ENCODE data around the gene SOWAHA. TPM values are rescaled to one million over a fixed set of nuclear protein-coding genes. Genes with fewer than 3 reads are reported as not detected.

The SOWAHA gene
- total RNA-seq, 1 experiment from 2014 or later, result 0.39 TPM

- TF ChIP-seq CTCF (IDR thresholded peaks at IDR 0.05 in 2 of 3, conservative IDR thresholded peaks at IDR 0.05 in 1 of 3; ENCODE audit: borderline replicate concordance in 1 of 3, insufficient read depth in 1 of 3, low read depth in 2 of 3, low read length in 2 of 3) (peak; percentile 54 to 91 (median 72)), SP1 (IDR thresholded peaks at IDR 0.05; ENCODE audit: low read depth) (no peak), POLR2A (IDR thresholded peaks at IDR 0.05; ENCODE audit: borderline replicate concordance, extremely low read depth, insufficient read depth, insufficient read length) (no peak), CEBPB (IDR thresholded peaks at IDR 0.05; ENCODE audit: low read depth) (no peak), TCF7L2 (IDR thresholded peaks at IDR 0.05; ENCODE audit: borderline replicate concordance, extremely low read depth, insufficient read depth, insufficient read length) (no peak), EGR1 (IDR thresholded peaks at IDR 0.05; ENCODE audit: low read depth) (no peak), EZH2 (IDR thresholded peaks at IDR 0.05) (no peak), SRF (IDR thresholded peaks at IDR 0.05; ENCODE audit: low read depth) (no peak), RAD21 (IDR thresholded peaks at IDR 0.05; ENCODE audit: low read depth) (peak; percentile 86), FOSL1 (IDR thresholded peaks at IDR 0.05; ENCODE audit: low read depth) (no peak), SIN3A (IDR thresholded peaks at IDR 0.05; ENCODE audit: low read depth) (no peak), EZH2phosphoT487 (IDR thresholded peaks at IDR 0.05; ENCODE audit: borderline replicate concordance) (no peak), ATF3 (IDR thresholded peaks at IDR 0.05) (no peak), MAX (IDR thresholded peaks at IDR 0.05) (peak; percentile 73; the same call in 1 of the 2 replicates), ZFX (IDR thresholded peaks at IDR 0.05) (no peak; the same call in 1 of the 2 replicates), POLR2AphosphoS5 (IDR thresholded peaks at IDR 0.05; ENCODE audit: low read depth, low read length) (no peak; the same call in 1 of the 2 replicates)
These were observed 16.8 kb downstream of the SOWAHA start (continued) for GRCh38 chr5:132829742-132830435.

All from HCT116 (cell line).